Measurements from ENCODE around the gene MUC16. TPM values are rescaled to one million over a fixed set of nuclear protein-coding genes. Genes with fewer than 3 reads are reported as not detected.

Gene MUC16
- polyA plus RNA-seq, 1 donor from 2014 or later = not detected

DNA sequence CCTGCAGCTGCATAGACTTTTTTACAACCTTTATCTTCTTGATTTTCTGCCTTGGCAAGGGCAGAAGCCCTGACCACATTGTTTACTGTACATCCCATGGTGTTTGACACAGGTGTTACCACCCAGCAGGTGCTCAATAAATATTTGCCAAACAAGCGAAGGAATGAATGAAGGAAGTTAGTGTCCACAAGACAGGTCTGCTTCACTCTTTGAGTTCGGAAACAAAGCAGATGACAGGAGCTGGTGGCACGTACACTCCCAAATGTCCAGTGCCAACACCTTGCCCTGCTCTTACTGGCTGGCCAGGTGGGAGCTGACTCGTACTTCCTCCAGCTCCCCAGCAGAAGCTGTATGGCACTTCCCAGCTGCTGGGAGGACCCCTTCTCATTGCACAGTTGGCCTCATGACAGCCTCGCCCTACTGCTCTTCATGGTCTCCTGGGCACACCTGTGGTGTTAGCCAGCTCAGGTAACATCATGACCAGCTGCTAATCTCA lies 22.0 kb upstream of the MUC16 start:
- Histone ChIP-seq H2AFZ (ENCODE audit: low read depth, low read length) (no peak overlapping the region), H3K36me3 (ENCODE audit: insufficient read depth, low read length) (no peaks in the 10 kb centered on the region), H3K27ac (ENCODE audit: low read length) (no peak overlapping the region), H3K9me2 (ENCODE audit: insufficient read depth, low read length) (no peaks in the 10 kb centered on the region), H3K9ac (ENCODE audit: low read length) (no peak overlapping the region), H3K4me2 (ENCODE audit: low read length) (no peak overlapping the region), H4K20me1 (ENCODE audit: insufficient read depth) (no peaks in the 10 kb centered on the region), H3F3A (ENCODE audit: insufficient read depth, low read length, poor library complexity, severe bottlenecking) (no peaks in the 10 kb centered on the region), H3K79me2 (replicated peaks; ENCODE audit: insufficient read depth, low read length) (no peaks in the 10 kb centered on the region), H3K4me3 (ENCODE audit: low read length) (no peak overlapping the region), H3K27me3 (ENCODE audit: insufficient read depth, low read depth, low read length) (no peaks in the 10 kb centered on the region), H3K9me3 (ENCODE audit: low read length) (no peaks in the 10 kb centered on the region)
- no peak for TF ChIP-seq MXI1 (conservative IDR thresholded peaks at IDR 0.05; ENCODE audit: poor library complexity, severe bottlenecking)
- TF ChIP-seq TAF1 (IDR thresholded peaks at IDR 0.05; ENCODE audit: low read depth) = no peak
- no peak for TF ChIP-seq POLR2AphosphoS5 (IDR thresholded peaks at IDR 0.05)
- no peak for TF ChIP-seq RAD21 (conservative IDR thresholded peaks at IDR 0.05)
- TF ChIP-seq EZH2 (IDR thresholded peaks at IDR 0.05; ENCODE audit: borderline replicate concordance, insufficient read depth, low read length, poor library complexity, severe bottlenecking) = no peak
- TF ChIP-seq REST (IDR thresholded peaks at IDR 0.05; ENCODE audit: borderline replicate concordance) = no peak
- no peak for TF ChIP-seq EP300 (conservative IDR thresholded peaks at IDR 0.05; ENCODE audit: poor library complexity, severe bottlenecking)
- TF ChIP-seq, protein P1, sequence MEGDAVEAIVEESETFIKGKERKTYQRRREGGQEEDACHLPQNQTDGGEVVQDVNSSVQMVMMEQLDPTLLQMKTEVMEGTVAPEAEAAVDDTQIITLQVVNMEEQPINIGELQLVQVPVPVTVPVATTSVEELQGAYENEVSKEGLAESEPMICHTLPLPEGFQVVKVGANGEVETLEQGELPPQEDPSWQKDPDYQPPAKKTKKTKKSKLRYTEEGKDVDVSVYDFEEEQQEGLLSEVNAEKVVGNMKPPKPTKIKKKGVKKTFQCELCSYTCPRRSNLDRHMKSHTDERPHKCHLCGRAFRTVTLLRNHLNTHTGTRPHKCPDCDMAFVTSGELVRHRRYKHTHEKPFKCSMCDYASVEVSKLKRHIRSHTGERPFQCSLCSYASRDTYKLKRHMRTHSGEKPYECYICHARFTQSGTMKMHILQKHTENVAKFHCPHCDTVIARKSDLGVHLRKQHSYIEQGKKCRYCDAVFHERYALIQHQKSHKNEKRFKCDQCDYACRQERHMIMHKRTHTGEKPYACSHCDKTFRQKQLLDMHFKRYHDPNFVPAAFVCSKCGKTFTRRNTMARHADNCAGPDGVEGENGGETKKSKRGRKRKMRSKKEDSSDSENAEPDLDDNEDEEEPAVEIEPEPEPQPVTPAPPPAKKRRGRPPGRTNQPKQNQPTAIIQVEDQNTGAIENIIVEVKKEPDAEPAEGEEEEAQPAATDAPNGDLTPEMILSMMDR (IDR thresholded peaks at IDR 0.05; ENCODE audit: poor library complexity, severe bottlenecking) = no peak
- TF ChIP-seq SMC3 (conservative IDR thresholded peaks at IDR 0.05; ENCODE audit: poor library complexity) = no peak

GRCh38 chr19:9018163-9018875 lies 8.1 kb upstream of the MUC16 start:
- H3K9me3 ChIP-seq (ENCODE audit: low read length) = no peaks in the 10 kb centered on the region
- no peak overlapping the region for H3K4me2 ChIP-seq (ENCODE audit: low read length)
- no peaks in the 10 kb centered on the region for H3K79me2 ChIP-seq (replicated peaks; ENCODE audit: insufficient read depth, low read length)
- H3K4me3 ChIP-seq (ENCODE audit: low read length) = no peak overlapping the region
- no peak overlapping the region for H3K9ac ChIP-seq (ENCODE audit: low read length)
- H4K20me1 ChIP-seq (ENCODE audit: insufficient read depth) = no peaks in the 10 kb centered on the region
- TF ChIP-seq EP300 (conservative IDR thresholded peaks at IDR 0.05; ENCODE audit: poor library complexity, severe bottlenecking) = no peak
- no peak for TF ChIP-seq RAD21 (conservative IDR thresholded peaks at IDR 0.05)
- H3K27me3 ChIP-seq (ENCODE audit: insufficient read depth, low read depth, low read length) = no peaks in the 10 kb centered on the region
- no peak overlapping the region for H3K27ac ChIP-seq (ENCODE audit: low read length)
- H3F3A ChIP-seq (ENCODE audit: insufficient read depth, low read length, poor library complexity, severe bottlenecking) = no peaks in the 10 kb centered on the region
- H3K36me3 ChIP-seq (ENCODE audit: insufficient read depth, low read length) = no peaks in the 10 kb centered on the region
- no peak overlapping the region for H2AFZ ChIP-seq (ENCODE audit: low read depth, low read length)
- H3K9me2 ChIP-seq (ENCODE audit: insufficient read depth, low read length) = no peaks in the 10 kb centered on the region

All from neural cell (in vitro differentiated cells).